Endothelial cell of umbilical vein (primary cell): ENCODE measurements around the gene NDUFB10.

Experiments
- CTCF ChIP-seq, 2 donors: IDR thresholded peaks; 1 replicate in 1 of 2; 2 replicates in 1 of 2; pipeline ENCODE4 v1.5.1; 2011; ENCODE audit warnings: low read length in 2 of 2, mild to moderate bottlenecking in 2 of 2, moderate library complexity in 2 of 2, control low read depth in 1 of 2, inconsistent platforms in 1 of 2, low read depth in 1 of 2; ENCODE audit not compliant: insufficient read depth in 1 of 2; ENCODE audit errors: extremely low read depth in 1 of 2
- EZH2 ChIP-seq: IDR thresholded peaks from 2 replicates; pipeline ENCODE4 v1.6.1; 2012; ENCODE audit warnings: borderline replicate concordance, low read depth, mild to moderate bottlenecking, moderate library complexity, low read length, inconsistent platforms; ENCODE audit not compliant: severe bottlenecking

- no peak for TF ChIP-seq EZH2
- no peak for TF ChIP-seq CTCF (IDR thresholded peaks at IDR 0.05; ENCODE audit: extremely low read depth in 1 of 2, insufficient read depth in 1 of 2, low read depth in 1 of 2, low read length in 2 of 2)
These were observed 9.8 kb upstream of the NDUFB10 start for GRCh38 chr16:1949507-1949906.
